ENCODE results near the gene PLCB1.
A peak's percentile ranks its signal among the peaks of the same experiment; 100 is the strongest.

Gene PLCB1

DNA sequence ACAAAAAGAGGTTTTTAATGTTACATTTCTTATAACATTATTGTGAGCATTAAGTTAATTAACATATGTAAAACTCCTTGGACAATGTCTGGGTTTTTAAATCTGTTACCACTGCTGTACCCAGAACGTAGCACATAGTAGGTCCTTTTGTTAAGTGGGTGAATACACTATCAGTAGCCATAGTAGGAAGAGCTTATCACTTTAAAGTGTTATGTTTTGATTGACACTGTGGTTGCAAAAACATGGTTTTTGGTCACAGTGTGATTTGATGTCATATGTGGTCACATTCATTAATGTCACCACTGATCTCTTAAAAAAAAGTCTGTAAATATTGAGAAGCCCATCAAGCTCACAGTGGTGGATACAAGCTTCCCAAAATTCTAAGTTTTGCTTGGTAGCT, 160.7 kb downstream of the PLCB1 start:
- no peak for DNase-seq
- H3K4me3 Mint-ChIP-seq = no peak overlapping the region
- no peaks in the 10 kb centered on the region for H3K27me3 Mint-ChIP-seq
- CTCF ChIA-PET = no interaction called here
- H3K4me1 Mint-ChIP-seq = no peaks in the 10 kb centered on the region
- H3K27ac Mint-ChIP-seq = no peak overlapping the region
- H3K36me3 Mint-ChIP-seq = no peaks in the 10 kb centered on the region
- H3K9me3 Mint-ChIP-seq = no peaks in the 10 kb centered on the region

DNA sequence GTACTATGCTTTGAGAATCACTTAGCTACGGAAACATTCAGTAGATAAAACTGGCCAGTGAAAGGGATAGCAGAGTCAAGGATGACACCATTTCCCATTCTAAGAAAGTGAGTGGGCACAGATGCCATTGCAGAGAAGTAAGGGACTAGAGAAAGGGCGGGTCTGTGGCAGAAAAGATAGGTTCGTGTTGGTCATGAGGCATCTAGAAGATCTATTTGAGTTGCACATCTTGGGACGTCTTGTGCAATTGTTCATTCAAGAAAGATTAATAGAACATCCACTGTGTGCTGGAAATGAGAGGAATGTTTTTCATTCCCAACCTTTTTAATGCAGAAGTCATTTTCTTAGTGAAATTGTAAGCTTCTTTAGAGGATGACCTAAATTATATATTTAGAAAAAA, 161.7 kb downstream of the PLCB1 start:
- CTCF ChIA-PET = no interaction called here
- H3K4me1 Mint-ChIP-seq = no peaks in the 10 kb centered on the region
- no peak overlapping the region for H3K4me3 Mint-ChIP-seq
- H3K36me3 Mint-ChIP-seq = no peaks in the 10 kb centered on the region
- H3K9me3 Mint-ChIP-seq = no peaks in the 10 kb centered on the region
- no peak overlapping the region for H3K27ac Mint-ChIP-seq
- no peak for DNase-seq
- no peaks in the 10 kb centered on the region for H3K27me3 Mint-ChIP-seq

DNA sequence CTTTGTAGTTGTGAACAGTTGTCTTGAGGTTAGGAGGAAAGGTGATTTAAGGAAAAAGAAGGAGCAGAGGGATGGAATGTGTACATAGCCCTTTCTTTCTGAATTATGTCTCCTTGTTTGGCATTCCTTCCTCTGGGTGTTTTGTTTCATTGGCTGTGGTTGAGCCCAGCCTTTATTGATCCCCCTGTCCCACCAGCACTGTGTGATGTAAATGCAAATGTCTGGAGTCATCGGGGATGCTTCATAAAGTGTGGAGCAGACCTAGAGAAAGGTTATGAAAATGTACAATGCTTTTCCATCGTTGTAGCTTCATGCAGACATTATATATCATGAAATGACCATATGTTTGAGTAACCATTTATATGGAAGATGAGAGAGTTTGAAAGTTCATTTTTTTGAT, 164.5 kb downstream of the PLCB1 start:
- CTCF ChIA-PET = no interaction called here
- no peak for DNase-seq
- H3K27ac Mint-ChIP-seq = no peak overlapping the region
- H3K4me1 Mint-ChIP-seq = no peaks in the 10 kb centered on the region
- no peaks in the 10 kb centered on the region for H3K36me3 Mint-ChIP-seq
- no peaks in the 10 kb centered on the region for H3K27me3 Mint-ChIP-seq
- no peak overlapping the region for H3K4me3 Mint-ChIP-seq
- H3K9me3 Mint-ChIP-seq = no peaks in the 10 kb centered on the region

DNA sequence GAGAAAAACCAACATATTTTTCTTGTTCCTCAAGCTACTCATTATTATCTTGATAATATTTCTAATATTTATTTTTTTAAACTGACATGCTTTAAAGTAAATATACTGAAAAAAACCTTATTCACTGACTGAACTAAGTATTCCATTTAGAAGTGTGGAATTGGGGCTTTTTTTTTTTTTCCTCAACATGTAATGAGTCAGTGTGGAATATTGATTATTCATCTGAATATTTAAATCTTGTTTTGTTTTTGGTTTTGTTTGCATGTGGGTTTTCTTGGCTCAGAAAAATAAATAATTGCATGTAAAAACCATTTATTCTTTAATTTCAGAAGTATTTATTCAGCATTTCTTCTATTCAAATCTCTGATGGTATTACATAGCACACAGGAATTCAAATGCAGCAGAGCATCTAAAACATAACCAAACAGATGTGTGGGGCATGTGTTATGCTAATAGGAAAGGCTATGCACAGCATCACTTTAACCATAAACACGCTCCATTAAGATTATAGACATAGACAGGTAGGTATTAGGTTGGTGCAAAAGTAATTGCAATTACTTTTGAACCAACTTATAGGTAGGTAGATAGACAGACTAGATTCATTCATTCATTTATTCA, 166.5 kb downstream of the PLCB1 start:
- Mint-ChIP-seq H3K9me3 (no peaks in the 10 kb centered on the region), H3K27ac (no peak overlapping the region), H3K4me3 (no peak overlapping the region), H3K36me3 (no peaks in the 10 kb centered on the region), H3K27me3 (no peaks in the 10 kb centered on the region), H3K4me1 (no peaks in the 10 kb centered on the region)
- CTCF ChIA-PET = no interaction called here
- DNase-seq = no peak

GRCh38 chr20:8299921-8300320, 167.9 kb downstream of the PLCB1 start:
- no peak for DNase-seq
- Mint-ChIP-seq H3K27ac (no peak overlapping the region), H3K27me3 (no peaks in the 10 kb centered on the region), H3K36me3 (no peaks in the 10 kb centered on the region), H3K9me3 (no peaks in the 10 kb centered on the region), H3K4me1 (no peaks in the 10 kb centered on the region), H3K4me3 (no peak overlapping the region)
- CTCF ChIA-PET = no interaction called here

- no peak for DNase-seq
- H3K4me1 Mint-ChIP-seq = peaks cover 3% of the 10 kb centered on the region
- H3K27ac Mint-ChIP-seq = no peak overlapping the region
- no peaks in the 10 kb centered on the region for H3K9me3 Mint-ChIP-seq
- no peaks in the 10 kb centered on the region for H3K36me3 Mint-ChIP-seq
- CTCF ChIA-PET = interaction anchor here (0.8 kb wide), 1 partner anchor 12 kb away, joined by 3 read pairs; no protein-coding TSS in a partner anchor
- H3K27me3 Mint-ChIP-seq = no peaks in the 10 kb centered on the region
- H3K4me3 Mint-ChIP-seq = no peak overlapping the region
Observed at GRCh38 chr20:8301655-8302054, 169.6 kb downstream of the PLCB1 start.

DNA sequence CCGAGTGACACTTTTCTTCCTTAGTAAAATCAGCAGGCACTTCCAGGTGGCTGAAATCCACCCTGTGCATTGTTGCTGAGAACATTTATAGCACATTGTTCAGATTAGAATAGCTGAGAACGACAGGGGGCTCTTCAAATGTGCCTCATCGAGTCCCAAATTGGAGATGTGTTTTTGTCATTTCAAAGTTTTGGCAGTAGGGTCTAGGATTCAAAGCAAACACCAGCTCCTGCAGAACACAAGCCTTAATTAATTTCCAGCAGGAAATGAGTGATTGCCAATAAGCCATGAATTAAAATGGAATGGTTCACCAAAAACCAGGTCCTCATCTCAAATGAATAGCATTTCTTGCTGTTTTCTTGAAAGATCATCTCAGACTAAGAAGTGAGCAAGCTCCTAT, 171.6 kb downstream of the PLCB1 start:
- H3K27me3 Mint-ChIP-seq = no peaks in the 10 kb centered on the region
- no peak overlapping the region for H3K4me3 Mint-ChIP-seq
- no peak overlapping the region for H3K27ac Mint-ChIP-seq
- no peak for DNase-seq
- H3K9me3 Mint-ChIP-seq = no peaks in the 10 kb centered on the region
- CTCF ChIA-PET = interaction anchor here (0.8 to 1.3 kb wide), 2 partner anchors 166 to 176 kb away, joined by 3 read pairs; no protein-coding TSS in a partner anchor
- H3K36me3 Mint-ChIP-seq = no peaks in the 10 kb centered on the region
- peaks cover 3% of the 10 kb centered on the region for H3K4me1 Mint-ChIP-seq

GRCh38 chr20:8304124-8304816, 172.2 kb downstream of the PLCB1 start:
- Mint-ChIP-seq H3K4me3 (no peak overlapping the region), H3K9me3 (no peaks in the 10 kb centered on the region), H3K27me3 (no peaks in the 10 kb centered on the region), H3K4me1 (peaks cover 3% of the 10 kb centered on the region), H3K36me3 (no peaks in the 10 kb centered on the region), H3K27ac (no peak overlapping the region)
- no peak for DNase-seq
- CTCF ChIA-PET = interaction anchor here (0.8 to 1.3 kb wide), 2 partner anchors 166 to 176 kb away, joined by 3 read pairs; no protein-coding TSS in a partner anchor

- Mint-ChIP-seq H3K36me3 (no peaks in the 10 kb centered on the region), H3K4me1 (peaks cover 3% of the 10 kb centered on the region), H3K27me3 (no peaks in the 10 kb centered on the region), H3K9me3 (no peaks in the 10 kb centered on the region), H3K27ac (no peak overlapping the region), H3K4me3 (no peak overlapping the region)
- CTCF ChIA-PET = no interaction called here
- peak; percentile 73 for DNase-seq
Observed at GRCh38 chr20:8305449-8305978, 173.4 kb downstream of the PLCB1 start.

DNA sequence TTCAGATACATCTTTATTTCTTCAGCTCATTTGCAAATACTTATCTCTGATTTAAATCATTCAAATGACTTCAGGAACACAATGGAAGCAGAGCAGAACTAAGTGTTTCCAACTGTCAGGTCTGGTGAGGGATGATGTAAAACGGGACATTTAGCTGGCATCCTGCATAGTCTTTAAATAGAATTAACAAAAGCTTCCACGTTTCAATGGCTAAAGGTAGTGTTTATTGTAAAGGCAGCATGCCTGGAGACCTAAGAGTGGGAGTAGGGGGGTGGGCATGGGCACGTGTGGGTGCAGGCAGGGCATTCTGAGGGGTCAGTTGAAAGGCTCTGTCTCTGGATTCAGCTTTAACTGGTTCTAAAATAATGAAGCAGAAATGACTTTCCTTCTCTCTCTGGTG, 174.9 kb downstream of the PLCB1 start:
- H3K36me3 Mint-ChIP-seq = no peaks in the 10 kb centered on the region
- CTCF ChIA-PET = interaction anchor here (1.1 to 2.3 kb wide), 3 partner anchors 9 to 176 kb away, joined by 3 to 7 read pairs (median 3); partner anchors contain the start of gene PLCB1

DNA sequence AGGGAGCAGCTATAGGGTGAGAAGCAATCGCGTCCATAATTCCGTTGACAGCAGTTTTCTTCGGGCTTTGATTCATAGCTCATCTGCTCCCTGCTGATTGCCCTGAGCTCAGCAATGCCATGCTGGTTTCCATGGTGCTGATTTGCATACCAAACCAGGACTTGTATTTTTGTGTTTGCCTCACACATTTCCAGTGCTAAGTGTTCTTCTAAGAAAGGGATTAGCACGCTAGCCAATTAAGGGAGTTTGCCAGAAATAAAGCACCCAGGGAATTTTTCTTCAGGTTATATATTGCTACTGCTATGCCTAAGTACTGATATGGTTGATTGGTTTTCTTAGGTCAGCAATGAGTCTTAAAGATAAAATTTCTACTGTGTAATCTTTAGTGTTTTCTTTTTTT, 177.6 kb downstream of the PLCB1 start:
- Mint-ChIP-seq H3K27me3 (no peaks in the 10 kb centered on the region), H3K4me1 (peaks cover 3% of the 10 kb centered on the region), H3K9me3 (no peaks in the 10 kb centered on the region), H3K36me3 (no peaks in the 10 kb centered on the region), H3K27ac (no peak overlapping the region), H3K4me3 (no peak overlapping the region)
- DNase-seq = no peak
- CTCF ChIA-PET = no interaction called here

More for the DNA sequence above, 174.9 kb downstream of the PLCB1 start:
- H3K9me3 Mint-ChIP-seq = no peaks in the 10 kb centered on the region
- no peaks in the 10 kb centered on the region for H3K27me3 Mint-ChIP-seq
- no peak overlapping the region for H3K4me3 Mint-ChIP-seq
- H3K4me1 Mint-ChIP-seq = peaks cover 3% of the 10 kb centered on the region
- no peak for DNase-seq
- H3K27ac Mint-ChIP-seq = no peak overlapping the region

GRCh38 chr20:8310618-8311017, 178.6 kb downstream of the PLCB1 start:
- CTCF ChIA-PET = no interaction called here
- no peaks in the 10 kb centered on the region for H3K27me3 Mint-ChIP-seq
- H3K4me1 Mint-ChIP-seq = no peaks in the 10 kb centered on the region
- H3K36me3 Mint-ChIP-seq = no peaks in the 10 kb centered on the region
- DNase-seq = no peak
- H3K4me3 Mint-ChIP-seq = no peak overlapping the region
- H3K27ac Mint-ChIP-seq = no peak overlapping the region
- no peaks in the 10 kb centered on the region for H3K9me3 Mint-ChIP-seq

DNA sequence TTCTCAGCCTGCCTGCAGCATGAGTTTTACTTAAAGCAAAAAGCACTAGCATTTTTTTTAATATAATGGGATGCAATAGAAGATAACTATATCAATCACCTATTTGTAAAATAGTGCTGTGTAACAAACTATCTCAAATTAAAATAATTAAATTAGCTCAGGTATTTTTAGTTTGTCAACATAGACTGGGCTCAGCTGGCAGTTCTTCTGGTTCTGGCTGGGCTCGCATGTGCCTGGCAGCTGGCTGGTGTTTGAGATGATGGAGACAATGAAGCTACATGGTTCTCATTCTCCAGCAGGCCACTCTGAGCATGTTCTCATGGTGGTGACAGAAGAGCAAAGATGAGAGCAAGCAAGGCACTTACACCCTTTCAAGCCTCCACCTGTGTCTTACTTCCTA, 181.0 kb downstream of the PLCB1 start:
- Mint-ChIP-seq H3K4me3 (no peak overlapping the region), H3K9me3 (no peaks in the 10 kb centered on the region), H3K27ac (no peak overlapping the region), H3K4me1 (no peaks in the 10 kb centered on the region), H3K36me3 (no peaks in the 10 kb centered on the region), H3K27me3 (no peaks in the 10 kb centered on the region)
- no peak for DNase-seq
- CTCF ChIA-PET = no interaction called here

GRCh38 chr20:8315639-8316573, 183.8 kb downstream of the PLCB1 start:
- Mint-ChIP-seq H3K27ac (no peak overlapping the region), H3K4me1 (no peaks in the 10 kb centered on the region), H3K27me3 (no peaks in the 10 kb centered on the region), H3K36me3 (no peaks in the 10 kb centered on the region), H3K9me3 (no peaks in the 10 kb centered on the region), H3K4me3 (no peak overlapping the region)
- no peak for DNase-seq
- CTCF ChIA-PET = interaction anchor here (1.3 kb wide), 1 partner anchor 9 kb away, joined by 3 read pairs; no protein-coding TSS in a partner anchor

All from activated naive CD4-positive, alpha-beta T cell treated with anti-CD3 and anti-CD28 coated beads, Interleukin-2, amount 10 ng/mL, durations not matched to agents 7 days and 5 days (primary cell).